Erythroblast (primary cell): ENCODE results near the gene PTGES3L.

Experiments
- GATA1 ChIP-seq: IDR thresholded peaks from 2 replicates; pipeline ENCODE4 v1.6.1; 2011; ENCODE audit warnings: low read depth, mild to moderate bottlenecking, control low read depth, low read length, moderate library complexity
- POLR2A ChIP-seq: IDR thresholded peaks from 2 replicates; pipeline ENCODE4 v1.6.1; 2011; ENCODE audit warnings: mild to moderate bottlenecking, low read length

DNA sequence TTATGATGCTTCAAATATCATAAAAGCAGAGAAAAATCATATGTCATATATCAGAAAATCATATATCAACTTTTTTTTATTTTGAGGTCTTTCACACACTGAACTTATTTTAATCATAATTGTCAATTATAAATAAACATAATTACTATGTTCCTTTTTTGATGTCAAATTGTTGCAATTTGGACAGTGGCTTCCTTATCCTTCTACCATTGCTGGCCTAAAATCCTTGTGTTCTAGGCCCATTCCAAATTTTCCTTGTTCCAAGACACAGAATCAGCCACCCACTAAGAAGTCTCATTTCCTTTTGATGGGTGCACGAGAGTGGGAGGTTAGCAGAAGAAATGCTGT, 50.4 kb downstream of the PTGES3L start:
- TF ChIP-seq POLR2A: no peak
- no peak for TF ChIP-seq GATA1
